HG02973 (cell line): ENCODE results near the gene EPHB3.
"Not testable (repeated sequence)": the region's sequence is repeated elsewhere in the genome, so short reads cannot be mapped to it uniquely, and the experiment has no call there.

Experiments used
- ATAC-seq: cut with Tn5 transposase; IDR thresholded peaks from one replicate; pipeline ENCODE4 v1.9.1; 2021; ENCODE audit warnings: moderate library complexity; ENCODE audit not compliant: unreplicated experiment

The EPHB3 gene

DNA sequence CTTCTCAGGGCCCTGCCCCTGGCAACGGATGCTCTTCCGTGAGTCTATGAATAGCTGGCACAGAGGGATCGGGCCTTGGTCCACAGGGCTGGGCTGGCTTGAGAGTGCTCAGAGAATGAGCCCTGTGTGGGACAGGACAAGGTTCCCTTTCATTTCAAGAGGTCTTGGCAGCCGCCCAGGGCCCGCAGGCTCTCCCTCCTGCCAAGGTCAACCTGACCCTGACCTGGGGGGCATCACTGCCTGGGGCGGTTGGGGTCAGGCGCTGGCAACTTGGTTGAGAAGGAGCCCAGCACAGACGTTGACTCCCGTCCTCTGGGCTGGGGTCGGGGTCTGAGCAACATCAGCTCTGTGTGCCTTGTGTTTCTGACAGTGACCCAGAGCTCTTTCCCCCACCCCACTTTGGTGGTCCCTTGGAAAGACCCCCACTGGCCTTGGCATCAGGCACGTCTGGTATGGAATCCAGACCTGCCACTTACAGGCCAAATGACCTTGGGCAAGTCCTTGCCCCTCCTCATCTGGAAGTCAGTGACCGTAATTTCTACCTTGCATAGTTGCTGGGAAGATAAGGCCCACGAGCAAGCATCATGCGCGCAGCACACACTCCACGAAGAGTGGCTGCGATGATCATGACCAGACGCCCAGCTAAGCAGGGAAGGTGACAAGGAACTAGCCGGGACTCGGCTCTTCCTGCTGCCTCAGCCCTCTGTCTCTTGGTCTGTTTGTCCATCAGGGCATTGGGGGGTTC is 36.4 kb downstream of the EPHB3 start:
- ATAC-seq, result no peak

DNA sequence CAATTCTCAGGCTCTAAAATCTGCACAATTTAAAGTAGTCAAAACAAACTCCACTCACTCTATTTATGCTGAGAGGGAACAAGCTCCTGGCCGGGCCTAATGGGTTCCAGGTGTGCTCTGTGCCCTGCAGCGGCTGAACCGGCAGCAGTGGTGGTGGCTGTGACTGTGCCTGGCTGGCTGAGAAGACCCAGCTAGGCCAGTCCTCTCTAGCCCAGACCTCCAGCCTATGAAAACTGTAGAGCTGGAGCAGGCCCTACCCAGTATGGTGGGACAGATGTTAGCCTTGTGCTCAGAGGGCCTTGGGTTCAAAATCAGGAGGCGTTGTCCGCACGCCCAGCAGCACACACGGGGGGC is 37.0 kb downstream of the EPHB3 start:
- no peak for ATAC-seq

DNA sequence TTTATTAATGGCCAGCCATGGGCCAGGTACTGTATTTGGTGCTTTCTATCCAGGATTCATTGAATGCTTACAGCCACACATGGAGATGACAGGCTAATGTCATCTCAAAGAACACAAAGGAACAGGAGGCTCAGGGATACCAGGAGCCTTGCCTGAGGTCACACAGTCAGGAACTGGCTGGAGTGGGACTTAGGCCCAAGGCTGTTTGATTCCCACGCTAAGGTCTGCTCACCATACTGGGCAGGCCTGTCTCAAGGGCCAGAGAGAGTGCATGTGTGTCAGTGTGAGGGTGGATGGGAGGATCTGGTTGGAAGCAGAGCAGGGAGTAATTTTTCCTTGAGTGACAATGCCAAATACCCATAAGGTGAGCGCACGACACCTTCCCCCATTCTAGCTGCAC is 37.6 kb downstream of the EPHB3 start:
- ATAC-seq, result no peak

DNA sequence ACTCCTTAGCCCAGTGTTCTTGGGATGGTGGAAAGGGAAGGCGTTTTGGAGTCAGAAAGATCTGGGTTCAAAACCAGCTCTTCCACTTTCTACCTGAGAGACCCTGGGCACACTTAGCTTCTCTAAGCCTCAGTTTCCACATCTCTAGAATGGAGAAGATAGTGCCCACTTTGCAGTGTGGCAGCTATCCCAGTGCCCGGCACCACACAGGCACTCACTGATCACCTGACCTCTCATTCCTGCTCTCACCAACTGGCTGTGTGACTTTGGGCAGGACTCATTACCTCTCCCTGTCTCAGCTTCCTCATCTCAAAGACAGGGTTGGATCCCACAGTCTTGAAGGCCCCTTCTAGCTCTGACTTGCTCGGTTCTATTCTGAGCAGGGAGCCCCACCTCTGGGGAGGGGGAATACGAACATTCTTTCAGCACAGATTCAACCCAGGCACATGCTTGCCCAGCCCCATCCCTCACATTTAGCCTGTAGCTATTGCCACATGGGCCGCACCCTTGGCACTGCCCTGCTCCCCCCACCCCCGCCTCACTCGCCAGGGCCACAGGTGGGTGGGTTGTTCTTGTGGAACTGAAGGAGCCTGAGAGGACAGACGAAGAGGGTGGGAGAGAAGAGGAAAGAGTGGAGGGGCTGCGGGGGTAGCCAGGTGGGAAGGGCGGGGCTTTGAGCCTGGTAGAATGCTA is 39.2 kb downstream of the EPHB3 start:
- ATAC-seq, result no peak

DNA sequence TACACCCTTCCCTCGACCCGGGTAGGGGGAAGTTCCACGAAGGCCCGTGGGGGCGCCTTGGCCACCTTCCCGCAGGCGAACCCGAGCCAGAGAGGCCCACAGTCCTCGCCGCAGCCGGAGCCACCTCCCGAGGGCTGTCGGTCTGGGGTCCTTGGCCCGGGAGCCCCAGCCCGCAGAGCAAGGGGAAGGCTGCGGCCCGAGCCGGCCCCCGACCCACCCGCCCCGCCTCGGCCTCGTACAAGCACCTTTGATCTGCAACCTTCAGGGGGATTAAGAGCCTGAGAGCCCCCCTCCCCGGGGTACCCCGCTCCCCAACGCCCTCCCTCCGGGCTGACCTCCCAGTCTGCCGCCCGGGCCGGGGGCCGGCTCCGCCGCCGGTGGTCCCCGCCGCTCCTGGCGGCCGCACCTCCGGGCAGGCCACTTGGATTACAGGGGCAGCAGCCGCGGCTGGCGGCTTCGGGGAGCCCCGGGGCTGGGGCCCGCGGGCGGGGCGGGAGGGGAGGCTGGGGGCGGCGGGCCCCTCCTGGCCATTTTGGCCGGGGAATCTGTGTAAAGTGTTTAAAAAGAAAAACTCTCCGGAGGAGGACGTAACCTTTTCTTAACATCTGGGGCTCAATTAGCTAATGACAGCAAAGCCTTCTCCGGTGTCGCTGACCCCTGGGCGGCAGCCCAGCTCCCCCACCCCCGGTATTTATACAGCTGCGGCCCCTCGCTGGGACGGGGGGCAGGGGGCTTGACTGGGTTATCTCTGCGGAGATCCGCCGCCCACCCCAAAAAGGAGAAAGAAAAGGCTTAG is 40.2 kb downstream of the EPHB3 start:
- no peak for ATAC-seq

DNA sequence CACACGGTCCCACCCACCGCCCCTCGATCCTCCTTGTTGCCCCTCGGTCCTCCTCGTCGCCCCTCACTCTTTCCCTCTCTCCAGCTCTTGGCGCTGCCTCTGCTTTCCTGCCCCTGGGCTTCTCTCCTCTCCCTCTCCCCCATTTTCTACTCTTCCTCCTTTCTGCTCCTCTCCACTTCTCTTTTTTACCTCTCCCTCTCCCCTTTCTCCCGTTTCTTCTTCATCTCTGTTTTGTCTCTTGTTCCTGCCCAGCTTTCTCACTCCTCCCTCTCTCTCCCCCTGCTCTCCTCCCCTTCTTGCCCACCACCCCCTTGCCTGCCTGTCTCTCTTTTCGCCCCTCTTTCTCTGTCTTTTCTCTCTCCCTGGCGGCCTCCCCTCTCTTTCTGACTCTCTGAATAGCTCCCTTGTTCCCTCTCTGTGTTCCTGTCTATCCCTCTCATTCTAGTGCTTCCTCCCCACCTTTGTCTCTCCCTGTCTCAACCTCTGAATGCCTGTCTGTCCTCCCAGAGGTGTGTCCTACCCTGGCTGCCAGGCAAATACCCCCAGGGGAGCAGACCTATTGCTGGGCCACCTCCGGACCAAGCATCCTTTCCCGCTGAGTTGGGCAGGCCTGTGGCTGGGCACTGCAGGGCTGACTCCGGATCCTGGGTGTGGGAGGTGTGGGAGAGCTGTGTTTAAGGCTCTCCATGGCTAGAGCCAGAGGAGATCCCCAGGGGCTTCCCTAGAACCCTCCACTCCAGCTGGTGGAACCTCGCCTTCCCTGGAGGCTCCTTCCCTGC is 41.0 kb downstream of the EPHB3 start:
- ATAC-seq, result no peak

DNA sequence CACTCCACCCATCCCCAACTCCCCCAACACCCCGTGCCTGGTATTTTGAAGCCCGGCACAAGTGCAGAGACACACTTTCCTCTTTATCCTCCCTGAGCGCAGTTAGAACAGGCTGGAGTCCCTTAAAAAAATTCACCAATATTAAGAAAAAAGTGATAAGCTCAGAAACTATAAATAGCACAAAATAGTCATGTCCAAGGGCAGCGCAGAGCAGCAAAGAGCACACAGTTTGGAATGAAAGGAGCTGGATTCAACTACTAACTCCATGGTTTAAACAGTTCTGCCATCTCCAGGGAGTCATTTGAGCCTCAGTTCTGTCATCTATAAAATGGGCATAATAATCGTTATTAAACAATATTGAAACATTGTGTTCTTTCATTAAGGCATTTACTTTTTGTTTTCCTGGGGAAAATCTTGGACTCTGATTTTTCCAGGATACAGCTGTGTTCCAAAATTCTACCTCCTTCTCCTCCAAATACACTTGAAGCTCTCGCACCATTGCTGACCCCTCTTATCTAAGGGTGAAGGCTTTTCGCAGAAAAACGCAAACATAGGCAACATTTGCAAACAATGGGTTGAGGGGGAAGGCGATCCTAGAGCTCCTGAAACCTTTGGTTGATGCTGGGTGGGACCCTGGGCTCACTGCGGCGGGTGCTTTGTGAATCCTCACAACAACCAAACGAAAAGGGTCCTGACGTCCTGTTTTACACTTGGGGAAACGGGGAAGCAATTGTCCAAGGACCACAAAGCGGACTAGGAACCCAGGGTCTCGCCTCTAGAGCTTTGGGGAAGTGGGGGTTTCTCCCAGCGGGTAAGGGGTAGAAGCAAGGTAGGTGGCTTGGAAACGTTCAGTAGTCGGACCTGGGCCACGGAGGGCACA is 41.8 kb downstream of the EPHB3 start:
- ATAC-seq, result no peak

DNA sequence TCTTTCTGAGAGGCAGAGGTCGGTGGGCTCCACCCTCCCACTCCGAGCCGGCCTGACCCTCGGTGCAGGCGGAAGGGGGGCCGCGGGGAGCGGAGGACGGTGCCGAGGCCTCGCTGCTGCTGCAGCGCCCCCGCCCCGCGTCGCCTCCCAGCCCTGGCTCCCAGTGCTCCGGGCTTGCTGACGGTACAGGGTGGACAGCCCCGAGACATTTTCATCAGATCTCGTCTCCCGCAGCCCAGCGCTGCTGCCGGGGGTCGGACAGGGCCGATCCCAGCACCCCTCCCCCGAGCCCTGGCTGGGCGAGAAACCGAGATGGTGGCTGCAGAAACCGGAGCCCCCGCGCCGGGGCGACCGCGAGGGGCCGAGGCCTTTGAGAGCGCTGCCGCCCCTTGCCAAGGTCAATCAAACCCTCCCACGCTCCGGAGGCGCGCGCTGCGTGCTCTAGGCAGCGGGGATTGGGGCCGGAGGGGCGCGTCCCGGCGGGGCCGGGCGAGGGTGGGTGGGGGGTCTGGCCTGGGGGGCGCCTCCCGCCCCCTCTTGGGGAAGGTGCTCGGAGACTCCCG is 42.5 kb downstream of the EPHB3 start:
- ATAC-seq, result no peak

DNA sequence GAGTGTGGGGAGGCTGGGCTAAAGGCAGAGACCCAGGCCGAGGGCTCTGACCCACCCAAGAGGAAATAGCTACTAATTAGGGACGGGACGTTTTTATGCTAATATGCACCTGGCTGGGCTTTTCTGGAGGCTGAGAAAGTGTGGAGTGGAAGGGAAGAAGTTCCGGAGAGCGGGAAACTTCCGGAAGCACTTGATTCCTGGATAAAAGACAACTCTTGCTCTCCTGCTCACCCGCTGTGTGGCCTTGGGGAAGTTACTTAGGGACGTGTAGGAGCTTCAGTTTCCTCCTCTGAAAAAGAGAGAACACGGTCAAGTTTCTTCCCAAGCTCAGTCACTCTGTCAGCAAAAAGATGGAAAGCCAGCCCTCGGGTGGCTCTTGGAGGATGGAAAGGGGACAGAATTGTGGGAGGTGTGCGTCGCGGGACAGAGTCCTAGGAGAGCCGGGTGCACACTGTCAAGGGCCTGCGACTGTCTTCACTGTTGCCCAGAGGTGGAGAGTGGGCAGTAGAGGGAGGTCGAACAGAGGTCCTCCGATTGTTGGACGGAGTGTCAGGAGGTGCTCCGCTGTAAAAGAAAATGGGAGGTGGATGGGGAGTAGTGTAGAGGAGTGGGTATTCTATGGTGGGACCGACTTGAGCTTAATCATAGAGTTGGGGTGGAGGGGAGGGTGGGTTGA is 43.2 kb downstream of the EPHB3 start:
- no peak for ATAC-seq

DNA sequence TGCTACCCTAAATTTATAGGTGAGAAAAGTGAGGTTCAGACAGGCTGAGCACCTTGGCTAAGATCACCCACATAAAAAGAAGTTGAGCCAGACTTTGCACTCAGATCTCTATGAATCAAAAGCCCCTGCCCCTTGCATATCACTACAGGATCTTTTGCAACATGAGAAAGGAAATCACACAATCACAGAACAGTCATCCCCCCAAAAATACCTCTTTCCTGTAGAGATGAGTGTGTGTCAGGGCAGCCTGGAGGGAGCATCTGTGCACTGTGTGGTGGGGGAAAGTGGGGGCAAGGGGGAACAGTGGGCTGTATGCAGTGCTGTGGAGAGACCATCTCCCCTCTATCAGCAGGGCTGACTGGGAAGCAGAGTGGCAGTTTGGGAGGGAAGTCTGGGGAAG is 46.6 kb downstream of the EPHB3 start:
- ATAC-seq, result no peak

DNA sequence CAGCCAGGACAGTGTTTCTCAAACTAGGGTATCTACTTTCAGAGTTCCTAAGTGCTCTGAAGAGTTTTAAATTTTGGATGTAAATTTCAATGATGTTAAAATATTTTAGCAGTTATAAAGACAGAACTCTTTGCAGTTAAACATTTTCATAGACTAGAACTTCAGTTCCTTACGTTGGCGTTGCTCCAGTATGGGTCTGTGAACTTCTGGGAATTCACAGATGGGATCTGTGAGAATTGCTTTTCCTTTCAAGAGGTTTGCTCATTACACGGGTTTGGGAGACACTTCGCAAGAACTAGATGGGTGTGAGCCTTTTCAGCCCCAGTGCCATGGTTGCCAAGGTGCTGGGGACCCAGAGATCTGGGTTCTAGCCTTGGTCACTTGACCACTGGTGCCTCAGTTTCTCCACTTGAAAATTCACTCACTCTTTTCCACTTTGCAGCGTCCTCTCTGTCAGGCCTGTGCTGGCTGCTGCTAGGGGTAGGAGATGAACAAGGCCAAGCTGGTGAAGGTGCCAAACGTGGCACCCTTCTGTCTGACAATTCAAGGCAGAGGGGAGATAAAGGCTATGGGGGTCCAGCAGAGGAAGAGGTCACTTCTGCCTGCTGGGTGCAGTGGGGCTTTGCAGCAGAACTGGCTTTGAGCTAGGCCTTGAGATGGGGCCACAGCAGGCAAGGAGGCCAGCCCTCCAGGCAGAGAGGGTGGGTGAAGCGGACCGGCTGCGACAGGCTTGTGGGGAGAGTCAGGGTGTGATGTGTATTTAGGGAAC is 48.1 kb downstream of the EPHB3 start:
- ATAC-seq, result no peak

DNA sequence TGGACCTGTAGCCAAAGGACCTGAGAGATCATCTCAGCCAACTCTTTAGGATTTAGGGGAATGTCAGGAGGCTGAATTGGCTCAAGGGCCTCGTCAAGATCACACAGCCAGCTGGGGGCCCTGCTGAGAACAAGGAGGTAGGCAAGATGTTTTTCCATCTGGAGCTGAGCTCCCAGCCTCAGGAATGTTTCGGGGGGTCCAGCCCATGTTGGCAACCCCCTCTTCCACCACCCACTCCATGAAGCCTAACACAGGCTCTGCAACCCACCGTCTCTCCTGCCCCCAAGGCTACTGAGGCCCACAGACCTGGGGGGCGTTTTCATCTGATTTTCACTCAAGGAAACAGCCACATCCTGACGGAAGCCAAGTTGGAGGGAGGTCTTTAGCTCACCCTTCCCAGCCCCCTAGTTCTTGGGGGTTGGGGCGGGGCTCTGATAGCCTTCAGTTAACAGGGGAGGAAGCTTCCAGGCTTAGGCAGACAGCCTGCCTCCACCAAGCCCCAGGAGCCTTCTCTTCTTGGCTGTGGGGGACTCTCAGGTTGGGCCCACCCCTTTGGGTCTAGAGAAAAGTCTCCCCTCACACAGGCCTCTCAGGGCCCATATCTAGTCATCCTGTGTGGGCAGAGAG is 48.8 kb downstream of the EPHB3 start:
- ATAC-seq, result no peak

DNA sequence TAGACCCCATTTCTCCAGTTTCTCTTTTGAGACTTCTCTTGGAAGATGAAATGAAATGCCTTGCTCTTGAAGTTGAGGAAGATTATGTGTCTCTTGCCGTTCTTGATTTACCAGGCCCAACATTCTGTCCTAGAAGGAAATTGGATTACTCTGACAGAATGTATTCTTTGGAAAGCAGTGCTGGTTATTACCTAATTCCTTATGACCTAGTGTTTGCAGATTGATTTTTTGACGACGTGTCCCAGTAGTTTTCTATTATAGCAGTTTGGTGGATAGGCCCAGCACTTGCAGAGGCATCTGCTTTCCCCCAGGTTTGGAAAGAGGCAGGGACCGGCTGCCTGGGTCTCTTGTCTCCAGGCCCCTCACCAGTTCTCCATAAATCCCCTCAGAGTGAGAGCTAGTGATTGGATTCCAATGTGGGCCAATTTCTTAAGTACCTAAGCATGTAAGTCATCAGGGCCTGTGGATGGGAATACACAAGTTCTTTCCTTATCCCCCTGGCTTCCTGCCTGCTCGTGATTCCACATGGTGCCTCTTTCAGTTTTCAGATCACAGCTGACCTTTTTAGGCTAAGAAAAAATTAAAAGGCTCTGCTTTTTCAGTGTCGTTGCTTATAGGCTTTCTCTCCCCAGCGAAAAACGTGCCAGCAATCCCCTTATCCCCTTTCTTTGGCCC is 50.2 kb downstream of the EPHB3 start:
- no peak for ATAC-seq

DNA sequence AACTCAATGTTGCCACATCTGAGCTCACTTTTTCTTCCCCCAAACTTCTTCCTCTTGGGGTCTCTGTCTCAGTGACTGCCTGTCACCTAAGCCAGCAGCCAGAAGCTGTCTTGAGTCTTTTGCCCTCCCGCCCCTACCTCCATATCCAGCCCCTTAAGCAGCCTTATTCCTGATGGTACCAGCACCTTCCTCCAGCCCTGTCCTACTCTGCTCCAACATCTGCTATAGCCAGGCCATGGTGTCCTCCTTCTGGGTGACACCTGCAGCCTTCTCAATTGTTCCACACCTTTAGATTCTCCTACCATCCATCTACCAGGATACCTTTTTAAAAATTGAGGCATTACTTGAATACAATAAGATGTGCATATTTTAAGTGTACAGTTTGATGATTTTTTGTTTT is 53.8 kb downstream of the EPHB3 start:
- ATAC-seq, result no peak

DNA sequence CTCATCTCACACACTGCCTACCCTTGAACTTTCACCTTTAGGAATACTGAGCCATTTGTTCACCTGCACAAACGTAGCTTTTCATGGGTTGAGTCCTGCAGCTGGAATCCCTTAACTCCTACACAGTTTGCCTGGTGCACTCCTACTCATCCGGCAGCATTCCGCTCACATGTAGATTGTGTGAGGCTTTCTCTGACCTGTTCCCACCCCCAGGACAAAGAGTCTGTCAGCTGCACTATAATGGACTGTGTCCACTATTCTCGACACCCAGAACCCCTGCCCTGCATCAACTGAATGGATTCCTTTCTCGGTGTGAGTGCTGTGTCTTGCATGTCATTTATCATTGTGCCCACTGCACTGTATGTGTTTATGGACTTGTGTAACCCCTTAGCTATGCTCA is 54.9 kb downstream of the EPHB3 start:
- ATAC-seq, result no peak

DNA sequence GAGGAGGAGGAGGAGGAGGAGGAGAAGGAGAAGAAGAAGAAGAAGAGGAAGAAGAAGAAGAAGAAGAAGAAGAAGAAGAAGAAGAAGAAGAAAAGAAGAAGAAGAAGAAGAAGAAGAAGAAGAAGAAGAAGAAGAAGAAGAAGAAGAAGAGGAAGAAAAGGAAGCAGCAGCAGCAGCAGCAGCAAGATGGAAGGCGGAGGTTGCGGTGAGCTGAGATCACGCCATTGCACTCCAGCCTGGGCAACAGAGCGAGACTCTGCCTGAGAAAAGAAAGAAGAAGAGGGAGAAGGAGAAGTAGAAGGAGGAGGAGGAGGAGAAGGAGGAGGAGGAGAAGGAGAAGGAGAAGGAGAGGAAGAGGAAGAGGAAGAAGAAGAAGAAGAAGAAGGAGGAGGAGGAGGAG is 55.7 kb downstream of the EPHB3 start:
- ATAC-seq, result not testable (repeated sequence)

DNA sequence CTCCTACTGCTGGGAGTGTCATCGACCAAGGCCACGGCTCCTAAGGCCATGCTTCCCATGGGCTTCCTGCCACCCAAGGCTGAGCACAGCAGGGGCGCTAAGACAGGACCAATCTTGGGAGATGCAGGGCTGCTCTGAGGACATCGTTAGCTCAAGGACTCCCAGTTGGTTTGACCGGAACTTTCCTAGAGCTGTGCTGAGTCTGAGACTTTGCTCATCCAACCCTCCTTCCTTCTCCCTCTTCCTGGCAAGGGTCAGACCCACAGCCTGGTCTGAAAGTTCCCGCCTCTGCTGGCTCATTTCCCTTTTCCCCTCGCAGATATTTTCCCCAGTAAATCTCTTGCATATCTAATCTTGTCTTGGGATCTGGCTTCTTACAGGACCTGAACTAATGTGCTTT is 57.2 kb downstream of the EPHB3 start:
- no peak for ATAC-seq

DNA sequence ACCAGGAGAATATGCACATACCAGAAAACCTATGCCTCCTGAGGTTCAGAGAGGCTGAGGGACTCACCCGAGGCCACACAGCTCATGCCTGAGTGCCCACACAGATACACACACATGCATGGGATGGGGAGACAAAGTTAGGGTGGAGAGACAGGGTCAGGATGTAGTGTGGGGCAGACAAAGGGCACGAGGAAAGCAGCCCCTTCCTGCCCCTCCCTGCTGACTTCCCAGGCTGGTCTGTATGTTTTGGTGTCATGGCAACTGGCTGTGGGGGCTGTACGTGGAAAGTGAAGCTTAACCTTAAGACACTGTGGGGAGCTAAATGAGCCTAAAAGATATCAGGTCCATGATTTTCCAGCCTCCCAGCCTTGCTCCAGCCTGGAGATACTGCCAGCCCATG is 57.8 kb downstream of the EPHB3 start:
- no peak for ATAC-seq
